Measurements from ENCODE around the gene EFCAB13.
"Not testable (repeated sequence)": the region's sequence is repeated elsewhere in the genome, so short reads cannot be mapped to it uniquely, and the experiment has no call there.

The EFCAB13 gene

GRCh38 chr17:47425887-47426635, 102.3 kb downstream of the EFCAB13 start:
- DNase-seq (ENCODE audit: low spot score), result not testable (repeated sequence)

- no peak for DNase-seq (ENCODE audit: low spot score)
Observed at GRCh38 chr17:47427985-47428384, 104.2 kb downstream of the EFCAB13 start.

GRCh38 chr17:47432240-47432639, 108.5 kb downstream of the EFCAB13 start:
- DNase-seq (ENCODE audit: low spot score), result not testable (repeated sequence)

DNA sequence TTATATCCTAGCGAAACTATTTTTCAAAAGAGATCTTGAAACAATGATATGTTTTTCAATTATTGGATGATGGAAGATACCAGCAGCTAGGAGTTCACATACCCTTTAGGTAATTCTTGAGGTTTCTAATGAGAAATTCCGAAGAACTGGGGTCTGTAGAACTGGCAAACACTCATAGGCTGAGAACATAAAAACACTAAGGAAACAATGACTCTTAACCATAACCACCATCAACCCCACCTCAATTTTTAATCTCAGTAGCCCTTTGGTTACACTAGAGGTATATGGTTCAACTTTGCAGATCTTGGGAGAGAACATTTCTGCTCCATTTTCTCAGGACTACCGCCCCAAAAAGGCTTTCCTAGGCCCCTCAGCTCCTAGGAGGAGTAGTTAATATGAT, 141.4 kb downstream of the EFCAB13 start:
- DNase-seq (ENCODE audit: low spot score), result no peak

DNA sequence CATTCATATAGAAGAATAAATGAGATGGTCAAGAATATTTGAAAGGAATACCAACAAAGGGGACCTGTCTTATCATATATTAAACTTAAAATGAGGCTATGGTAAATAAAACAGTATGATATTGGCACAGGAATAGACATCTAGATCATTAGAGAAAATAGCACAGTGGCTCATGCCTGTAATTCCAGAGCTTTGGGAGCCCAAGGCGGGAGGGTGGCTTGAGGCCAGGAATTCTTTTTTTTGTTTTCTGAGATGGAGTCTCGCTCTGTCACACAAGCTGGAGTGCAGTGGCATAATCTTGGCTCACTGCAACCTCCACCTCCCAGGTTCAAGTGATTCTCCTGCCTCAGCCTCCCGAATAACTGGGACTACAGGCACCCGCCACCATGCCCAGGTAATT, 143.2 kb downstream of the EFCAB13 start:
- not testable (repeated sequence) for DNase-seq (ENCODE audit: low spot score)

DNA sequence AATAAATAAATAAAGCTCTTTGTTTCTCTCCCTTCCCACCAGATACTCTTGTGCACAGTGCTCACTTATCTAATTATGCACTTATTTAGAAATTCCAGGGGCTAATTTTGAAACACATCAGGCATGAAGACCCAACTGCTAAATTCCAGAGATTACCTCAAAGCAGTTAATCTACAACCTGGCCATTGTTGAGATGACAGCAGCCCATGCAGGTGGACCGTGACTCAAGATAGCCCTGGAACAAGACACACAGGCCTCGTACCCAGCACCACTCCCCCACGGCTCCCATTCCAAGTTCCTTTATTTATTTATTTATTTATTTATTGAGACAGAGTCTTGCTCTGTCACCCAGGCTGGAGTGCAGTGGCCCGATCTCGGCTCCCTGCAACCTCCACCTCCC, 147.1 kb downstream of the EFCAB13 start:
- no peak for DNase-seq (ENCODE audit: low spot score)

GRCh38 chr17:47472073-47472472, 148.3 kb downstream of the EFCAB13 start:
- DNase-seq (ENCODE audit: low spot score), result not testable (repeated sequence)
